HepG2 (cell line): ENCODE data around the gene ARL17A.
"Not testable (repeated sequence)": the region's sequence is repeated elsewhere in the genome, so short reads cannot be mapped to it uniquely, and the experiment has no call there.

Experiments used
- CTCF ChIP-seq: sonication (generic); formaldehyde crosslinking; IDR thresholded peaks from 2 replicates; pipeline ENCODE4 v1.5.0; 2020; ENCODE audit warnings: mild to moderate bottlenecking, missing genetic modification reagents, moderate library complexity
- ELF1 ChIP-seq: sonication (generic); formaldehyde crosslinking; IDR thresholded peaks from 2 replicates; pipeline ENCODE4 v1.4.0; 2020; ENCODE audit warnings: missing genetic modification reagents
- ESRRA ChIP-seq: sonication (generic); formaldehyde crosslinking; IDR thresholded peaks from 2 replicates; pipeline ENCODE4 v1.5.1; 2020; ENCODE audit warnings: mild to moderate bottlenecking, low read depth, missing genetic modification reagents
- KDM2A ChIP-seq: sonication (generic); formaldehyde crosslinking; IDR thresholded peaks from 2 replicates; pipeline ENCODE4 v1.4.0; 2020; ENCODE audit warnings: low read depth, missing genetic modification reagents, borderline replicate concordance
- MAFG ChIP-seq: sonication (generic); formaldehyde crosslinking; IDR thresholded peaks from 2 replicates; pipeline ENCODE4 v1.5.1; 2020; ENCODE audit warnings: mild to moderate bottlenecking, missing genetic modification reagents
- TFDP2 ChIP-seq: sonication (generic); formaldehyde crosslinking; IDR thresholded peaks from 2 replicates; pipeline ENCODE4 v1.4.0; 2020; ENCODE audit warnings: missing genetic modification reagents
- ZBTB49 ChIP-seq: sonication (generic); formaldehyde crosslinking; IDR thresholded peaks from 2 replicates; pipeline ENCODE4 v1.4.0; 2020; ENCODE audit warnings: missing genetic modification reagents, borderline replicate concordance
- ZNF513 ChIP-seq: sonication (generic); formaldehyde crosslinking; conservative IDR thresholded peaks from 2 replicates; pipeline ENCODE4 v1.5.0; 2020; ENCODE audit warnings: missing genetic modification reagents
- TF ChIP-seq, protein P1 (sequence below): sonication (generic); formaldehyde crosslinking; IDR thresholded peaks from 2 replicates; pipeline ENCODE4 v1.4.0; 2020; ENCODE audit warnings: missing genetic modification reagents, mild to moderate bottlenecking, borderline replicate concordance

GRCh38 chr17:46579083-46580075, at the start of gene ARL17A:
- not testable (repeated sequence) for TF ChIP-seq ZNF513 (CRISPR knock-in tag); MAFG (CRISPR knock-in tag); ESRRA; KDM2A (CRISPR knock-in tag); CTCF (CRISPR knock-in tag); ELF1 (CRISPR knock-in tag); ZBTB49 (CRISPR knock-in tag); TFDP2
- TF ChIP-seq, protein P1, sequence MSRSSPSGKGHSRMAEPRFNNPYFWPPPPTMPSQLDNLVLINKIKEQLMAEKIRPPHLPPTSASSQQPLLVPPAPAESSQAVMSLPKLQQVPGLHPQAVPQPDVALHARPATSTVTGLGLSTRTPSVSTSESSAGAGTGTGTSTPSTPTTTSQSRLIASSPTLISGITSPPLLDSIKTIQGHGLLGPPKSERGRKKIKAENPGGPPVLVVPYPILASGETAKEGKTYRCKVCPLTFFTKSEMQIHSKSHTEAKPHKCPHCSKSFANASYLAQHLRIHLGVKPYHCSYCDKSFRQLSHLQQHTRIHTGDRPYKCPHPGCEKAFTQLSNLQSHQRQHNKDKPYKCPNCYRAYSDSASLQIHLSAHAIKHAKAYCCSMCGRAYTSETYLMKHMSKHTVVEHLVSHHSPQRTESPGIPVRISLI = not testable (repeated sequence)
